Measurements from ENCODE around the gene ZNF664. TPM values are rescaled to one million over a fixed set of nuclear protein-coding genes. Genes with fewer than 3 reads are reported as not detected.

Gene ZNF664
- total and polyA plus RNA-seq, 10 of the 15 experiments (the other 5 are each of a cell fraction or from before 2014, with no cell fraction given) = 1.8 to 65.6 (median 30.8) TPM

DNA sequence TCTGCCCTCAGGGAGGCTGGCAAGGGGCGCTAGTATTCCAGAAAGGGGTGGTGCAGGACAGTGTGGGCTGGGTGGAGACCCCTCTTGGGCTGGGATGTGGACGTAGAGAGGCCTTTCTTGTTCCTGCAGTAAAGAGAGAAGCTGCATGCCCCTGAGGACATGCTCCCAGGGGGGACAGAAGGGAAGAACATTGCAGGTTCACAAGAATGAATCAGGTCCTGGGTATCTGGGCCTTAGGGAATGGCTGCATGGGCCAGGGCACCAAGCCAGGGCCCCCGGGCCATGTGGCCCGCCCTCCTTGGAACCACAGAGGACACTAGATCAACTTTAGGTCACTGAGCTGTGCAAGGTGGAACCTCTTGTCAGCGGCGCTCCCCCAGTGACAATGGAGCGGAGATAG is 51.8 kb downstream of the ZNF664 start:
- ChIA-PET RAD21 (ENCODE audit: unreplicated experiment) (no interaction called here), POLR2A (no interaction called here), SMC1A (ENCODE audit: uncharacterized antibody, unreplicated experiment) (interaction anchor here (1.1 kb wide), 1 partner anchor 12 kb away, joined by 4 read pairs; no protein-coding TSS in a partner anchor), CTCF (interaction anchor here (1.0 kb wide), 1 partner anchor 12 kb away, joined by 3 read pairs; no protein-coding TSS in a partner anchor)
- Histone ChIP-seq H3K4me3 (no peak overlapping the region), H2AFZ (ENCODE audit: control insufficient read depth, low read depth, low read length) (no peak overlapping the region), H4K20me1 (ENCODE audit: control insufficient read depth, insufficient read depth) (no peaks in the 10 kb centered on the region), H3K9ac (ENCODE audit: control insufficient read depth, insufficient read depth, low read length) (no peak overlapping the region), H3K79me2 (ENCODE audit: control insufficient read depth, insufficient read depth, low read length) (no peaks in the 10 kb centered on the region), H3K4me1 (ENCODE audit: control insufficient read depth, insufficient read depth, low read length) (no peaks in the 10 kb centered on the region), H3K4me2 (ENCODE audit: control insufficient read depth, insufficient read depth) (no peak overlapping the region), H3K27me3 (replicated peaks in 1 of 2; ENCODE audit: control insufficient read depth in 2 of 2, insufficient read depth in 2 of 2, low read length in 1 of 2) (no peaks in the 10 kb centered on the region), H3K36me3 (ENCODE audit: control insufficient read depth in 2 of 2, insufficient read depth in 2 of 2, low read length in 1 of 2) (no peaks in the 10 kb centered on the region), H3K9me3 (replicated peaks; ENCODE audit: control insufficient read depth, insufficient read depth, low read length) (no peaks in the 10 kb centered on the region), H3K27ac (ENCODE audit: control insufficient read depth, insufficient read depth) (no peak overlapping the region)
- in situ Hi-C loops (cut with MboI) (no loop called here), intact Hi-C loops (cut with micrococcal nuclease; ENCODE audit: unreplicated experiment) (no loop called here)
- FAIRE-seq (no peak), DNase-seq (ENCODE audit: low read depth, low spot score) (no peak), ATAC-seq (no peak)
- no TSS peak for BruUV-seq (replicated peaks)
- WGBS (ENCODE audit: insufficient coverage, insufficient replicate concordance, low lambda C conversion rate, missing lambda C conversion rate) = 48% methylated on average over 7 of the region's 7 CpGs
- TF ChIP-seq, protein P1, sequence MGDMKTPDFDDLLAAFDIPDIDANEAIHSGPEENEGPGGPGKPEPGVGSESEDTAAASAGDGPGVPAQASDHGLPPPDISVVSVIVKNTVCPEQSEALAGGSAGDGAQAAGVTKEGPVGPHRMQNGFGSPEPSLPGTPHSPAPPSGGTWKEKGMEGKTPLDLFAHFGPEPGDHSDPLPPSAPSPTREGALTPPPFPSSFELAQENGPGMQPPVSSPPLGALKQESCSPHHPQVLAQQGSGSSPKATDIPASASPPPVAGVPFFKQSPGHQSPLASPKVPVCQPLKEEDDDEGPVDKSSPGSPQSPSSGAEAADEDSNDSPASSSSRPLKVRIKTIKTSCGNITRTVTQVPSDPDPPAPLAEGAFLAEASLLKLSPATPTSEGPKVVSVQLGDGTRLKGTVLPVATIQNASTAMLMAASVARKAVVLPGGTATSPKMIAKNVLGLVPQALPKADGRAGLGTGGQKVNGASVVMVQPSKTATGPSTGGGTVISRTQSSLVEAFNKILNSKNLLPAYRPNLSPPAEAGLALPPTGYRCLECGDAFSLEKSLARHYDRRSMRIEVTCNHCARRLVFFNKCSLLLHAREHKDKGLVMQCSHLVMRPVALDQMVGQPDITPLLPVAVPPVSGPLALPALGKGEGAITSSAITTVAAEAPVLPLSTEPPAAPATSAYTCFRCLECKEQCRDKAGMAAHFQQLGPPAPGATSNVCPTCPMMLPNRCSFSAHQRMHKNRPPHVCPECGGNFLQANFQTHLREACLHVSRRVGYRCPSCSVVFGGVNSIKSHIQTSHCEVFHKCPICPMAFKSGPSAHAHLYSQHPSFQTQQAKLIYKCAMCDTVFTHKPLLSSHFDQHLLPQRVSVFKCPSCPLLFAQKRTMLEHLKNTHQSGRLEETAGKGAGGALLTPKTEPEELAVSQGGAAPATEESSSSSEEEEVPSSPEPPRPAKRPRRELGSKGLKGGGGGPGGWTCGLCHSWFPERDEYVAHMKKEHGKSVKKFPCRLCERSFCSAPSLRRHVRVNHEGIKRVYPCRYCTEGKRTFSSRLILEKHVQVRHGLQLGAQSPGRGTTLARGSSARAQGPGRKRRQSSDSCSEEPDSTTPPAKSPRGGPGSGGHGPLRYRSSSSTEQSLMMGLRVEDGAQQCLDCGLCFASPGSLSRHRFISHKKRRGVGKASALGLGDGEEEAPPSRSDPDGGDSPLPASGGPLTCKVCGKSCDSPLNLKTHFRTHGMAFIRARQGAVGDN (IDR thresholded peaks at IDR 0.05) = no peak
- TF ChIP-seq MTA2 (IDR thresholded peaks at IDR 0.05; ENCODE audit: low read depth) (no peak), RAD21 (IDR thresholded peaks at IDR 0.05; ENCODE audit: insufficient read depth, low read depth, low read length) (no peak), ZBTB40 (IDR thresholded peaks at IDR 0.05; ENCODE audit: borderline replicate concordance) (no peak), SREBF2 (IDR thresholded peaks at IDR 0.05; ENCODE audit: low read length) (no peak), RFX5 (IDR thresholded peaks at IDR 0.05; ENCODE audit: low read depth, low read length) (no peak), SRF (IDR thresholded peaks at IDR 0.05; ENCODE audit: low read depth in 2 of 2, low read length in 2 of 2) (no peak), ATF7 (IDR thresholded peaks at IDR 0.05; ENCODE audit: low read depth) (no peak), SUZ12 (IDR thresholded peaks at IDR 0.05; ENCODE audit: unreplicated experiment) (no peak), FOS (IDR thresholded peaks at IDR 0.05; ENCODE audit: borderline replicate concordance, extremely low read depth, insufficient read length) (no peak), TARDBP (IDR thresholded peaks at IDR 0.05; ENCODE audit: borderline replicate concordance) (no peak), NFYB (IDR thresholded peaks at IDR 0.05; ENCODE audit: insufficient read depth, low read depth, low read length) (no peak)
- TF ChIP-seq, protein P2, sequence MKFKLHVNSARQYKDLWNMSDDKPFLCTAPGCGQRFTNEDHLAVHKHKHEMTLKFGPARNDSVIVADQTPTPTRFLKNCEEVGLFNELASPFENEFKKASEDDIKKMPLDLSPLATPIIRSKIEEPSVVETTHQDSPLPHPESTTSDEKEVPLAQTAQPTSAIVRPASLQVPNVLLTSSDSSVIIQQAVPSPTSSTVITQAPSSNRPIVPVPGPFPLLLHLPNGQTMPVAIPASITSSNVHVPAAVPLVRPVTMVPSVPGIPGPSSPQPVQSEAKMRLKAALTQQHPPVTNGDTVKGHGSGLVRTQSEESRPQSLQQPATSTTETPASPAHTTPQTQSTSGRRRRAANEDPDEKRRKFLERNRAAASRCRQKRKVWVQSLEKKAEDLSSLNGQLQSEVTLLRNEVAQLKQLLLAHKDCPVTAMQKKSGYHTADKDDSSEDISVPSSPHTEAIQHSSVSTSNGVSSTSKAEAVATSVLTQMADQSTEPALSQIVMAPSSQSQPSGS (IDR thresholded peaks at IDR 0.05; ENCODE audit: low read length) = no peak
- TF ChIP-seq, protein P3, sequence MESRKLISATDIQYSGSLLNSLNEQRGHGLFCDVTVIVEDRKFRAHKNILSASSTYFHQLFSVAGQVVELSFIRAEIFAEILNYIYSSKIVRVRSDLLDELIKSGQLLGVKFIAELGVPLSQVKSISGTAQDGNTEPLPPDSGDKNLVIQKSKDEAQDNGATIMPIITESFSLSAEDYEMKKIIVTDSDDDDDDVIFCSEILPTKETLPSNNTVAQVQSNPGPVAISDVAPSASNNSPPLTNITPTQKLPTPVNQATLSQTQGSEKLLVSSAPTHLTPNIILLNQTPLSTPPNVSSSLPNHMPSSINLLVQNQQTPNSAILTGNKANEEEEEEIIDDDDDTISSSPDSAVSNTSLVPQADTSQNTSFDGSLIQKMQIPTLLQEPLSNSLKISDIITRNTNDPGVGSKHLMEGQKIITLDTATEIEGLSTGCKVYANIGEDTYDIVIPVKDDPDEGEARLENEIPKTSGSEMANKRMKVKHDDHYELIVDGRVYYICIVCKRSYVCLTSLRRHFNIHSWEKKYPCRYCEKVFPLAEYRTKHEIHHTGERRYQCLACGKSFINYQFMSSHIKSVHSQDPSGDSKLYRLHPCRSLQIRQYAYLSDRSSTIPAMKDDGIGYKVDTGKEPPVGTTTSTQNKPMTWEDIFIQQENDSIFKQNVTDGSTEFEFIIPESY (IDR thresholded peaks at IDR 0.05) = no peak

All from GM12878 (cell line).